HG03097 (cell line): Measurements from ENCODE around the gene TRPV4.

Experiments
- ATAC-seq: cut with Tn5 transposase; IDR thresholded peaks from one replicate; pipeline ENCODE4 v1.9.1; 2021; ENCODE audit not compliant: unreplicated experiment, low FRiP score

Gene TRPV4

GRCh38 chr12:109744986-109745942, 87.9 kb downstream of the TRPV4 start:
- ATAC-seq, result no peak

DNA sequence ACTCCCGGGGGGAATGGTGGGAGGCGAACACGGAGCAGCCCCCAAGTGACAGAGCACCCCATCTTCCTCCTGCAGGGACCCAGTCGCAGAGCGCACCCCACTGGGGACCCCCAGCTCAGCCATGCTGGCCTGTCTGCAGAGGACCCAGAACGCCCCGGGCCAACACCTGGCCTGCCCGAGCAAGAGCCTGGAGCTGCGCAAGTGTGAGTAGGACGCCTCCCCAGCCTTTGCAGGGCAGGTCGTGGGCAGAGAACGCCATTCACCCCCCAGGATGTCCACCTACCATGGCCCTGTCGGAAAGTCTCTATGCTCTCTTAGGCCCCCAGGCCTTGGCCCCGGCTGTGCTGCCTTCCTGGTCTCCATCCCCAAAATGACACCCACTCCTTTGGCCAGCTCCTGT, 89.2 kb downstream of the TRPV4 start:
- no peak for ATAC-seq

- no peak for ATAC-seq
Observed at GRCh38 chr12:109743076-109743910, 89.9 kb downstream of the TRPV4 start.

DNA sequence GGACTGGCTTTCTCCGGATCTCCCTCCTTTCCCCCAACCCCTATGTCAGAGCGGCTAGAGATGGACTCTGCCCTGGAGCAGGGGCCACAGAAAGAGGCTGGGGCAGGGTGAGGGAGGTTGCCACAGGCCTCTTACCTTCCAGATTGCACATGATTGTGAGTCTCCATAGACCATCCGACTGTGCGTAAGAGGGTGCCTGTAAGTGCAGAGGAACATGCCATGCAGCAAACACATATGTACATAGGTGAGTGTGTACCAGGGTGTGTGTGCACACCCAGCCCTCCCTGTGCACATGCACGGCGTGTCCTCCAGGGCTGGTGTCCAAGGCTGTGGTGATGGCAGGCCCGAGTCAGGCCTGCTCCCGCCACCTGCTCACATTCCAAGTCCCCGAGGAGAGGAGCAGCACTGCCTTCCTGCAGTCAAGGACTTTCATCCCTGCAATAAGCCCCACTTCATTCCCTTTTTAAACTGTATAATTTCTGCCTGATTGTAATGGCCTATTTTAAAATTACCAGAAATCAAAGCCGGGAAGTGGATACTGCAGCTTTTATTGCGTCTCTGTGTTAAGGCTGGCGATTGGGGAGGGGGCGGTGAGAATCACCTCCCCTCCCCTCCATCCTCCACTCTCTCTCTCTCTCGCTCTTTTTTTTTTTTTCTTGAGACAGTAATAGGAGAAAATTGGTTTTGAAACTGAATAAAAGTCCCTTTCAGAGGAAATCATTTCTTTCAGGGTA, 91.1 kb downstream of the TRPV4 start:
- ATAC-seq, result no peak

DNA sequence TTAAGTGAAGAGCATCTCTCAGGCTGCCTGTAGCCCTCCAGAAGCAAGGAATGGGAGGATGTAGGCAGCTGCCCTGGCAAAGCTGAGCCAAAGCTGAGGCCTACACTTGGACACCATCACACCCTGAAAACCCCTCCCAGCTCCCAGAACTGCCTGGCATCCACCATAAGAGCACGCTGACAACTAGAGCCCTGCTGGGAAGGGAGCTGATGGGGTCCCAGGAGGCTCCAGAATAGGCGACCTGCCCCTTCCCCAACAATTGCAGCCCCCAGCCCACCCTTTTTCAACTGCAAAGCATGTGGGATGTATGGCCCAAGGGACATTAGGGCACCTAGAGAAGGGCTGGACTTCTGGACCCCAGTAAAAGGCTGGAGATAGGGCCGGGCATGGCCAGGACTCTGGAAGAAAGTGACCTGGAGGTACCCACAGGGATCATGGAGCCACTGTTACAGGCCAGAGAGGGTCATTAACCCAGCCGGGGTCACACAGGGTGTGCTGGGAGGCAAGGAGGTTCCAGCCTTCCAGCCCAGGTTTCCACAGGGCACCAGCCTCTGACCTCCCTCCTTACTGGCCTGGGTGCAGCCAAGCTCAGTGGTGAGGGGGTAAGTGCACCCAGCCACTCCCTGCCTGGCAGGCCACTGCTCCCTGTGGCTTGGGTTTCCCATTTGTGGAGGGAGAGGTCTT, 91.8 kb downstream of the TRPV4 start:
- no peak for ATAC-seq

GRCh38 chr12:109740694-109741245, 92.4 kb downstream of the TRPV4 start:
- no peak for ATAC-seq

GRCh38 chr12:109739747-109740693, 93.2 kb downstream of the TRPV4 start:
- no peak for ATAC-seq

DNA sequence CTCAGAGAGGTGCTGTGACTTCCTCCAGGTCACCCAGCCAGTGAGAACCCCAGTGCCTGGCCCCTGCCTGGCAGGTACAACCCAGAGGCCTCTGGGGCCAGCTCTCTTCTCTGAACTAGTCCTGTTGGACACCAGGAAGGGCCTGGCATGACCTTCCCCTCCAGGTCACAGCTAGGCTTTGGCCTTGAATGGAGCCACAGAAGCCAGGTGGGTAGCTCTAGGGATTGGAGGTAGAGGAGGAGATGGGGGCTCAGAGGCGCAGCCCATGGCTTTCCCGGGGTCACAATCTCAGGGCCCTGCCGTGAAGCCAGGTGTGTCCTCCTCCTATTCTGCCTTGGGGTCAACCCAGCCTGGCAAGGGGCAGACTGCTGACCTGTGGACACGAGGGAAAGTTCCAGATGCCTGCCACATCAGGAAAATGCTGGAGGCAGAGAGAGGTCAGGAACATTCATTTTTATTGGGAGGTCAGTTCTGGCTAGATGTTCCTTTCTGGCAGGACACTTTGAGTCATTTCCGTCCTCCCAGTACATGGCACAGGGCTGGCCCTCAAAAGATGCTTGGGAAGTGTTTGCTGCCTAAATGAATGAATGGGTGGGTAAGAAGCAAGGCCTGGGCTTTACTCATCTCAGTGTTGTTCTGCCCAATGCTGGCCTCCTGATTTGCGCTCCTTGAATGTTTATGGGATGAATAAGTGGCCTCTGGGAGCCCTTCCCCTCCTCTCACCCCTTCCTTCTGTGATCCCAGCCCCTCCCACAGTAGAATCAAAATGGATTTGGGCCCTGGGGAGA, 94.1 kb downstream of the TRPV4 start:
- ATAC-seq, result no peak

DNA sequence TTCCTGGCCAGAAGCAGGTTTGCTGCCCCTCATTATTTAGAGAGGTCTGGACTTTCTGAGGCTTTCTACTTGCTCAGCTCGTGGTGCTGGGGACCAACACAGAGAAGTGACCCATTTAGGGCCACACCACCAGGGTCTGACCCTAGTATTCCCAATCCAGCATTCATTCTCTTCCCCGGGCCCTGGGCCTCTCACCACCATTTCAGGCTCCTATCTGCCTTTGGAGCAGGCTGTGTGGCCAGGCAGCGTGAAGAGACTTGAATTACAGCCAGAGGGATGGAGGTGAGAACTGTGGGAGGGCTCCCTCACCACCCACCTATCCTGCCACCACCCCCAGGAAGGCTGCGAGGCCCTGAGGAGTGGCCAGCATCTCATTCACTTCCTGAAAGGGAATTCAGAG, 95.0 kb downstream of the TRPV4 start:
- ATAC-seq, result no peak

GRCh38 chr12:109737631-109738030, 95.6 kb downstream of the TRPV4 start:
- ATAC-seq, result no peak

DNA sequence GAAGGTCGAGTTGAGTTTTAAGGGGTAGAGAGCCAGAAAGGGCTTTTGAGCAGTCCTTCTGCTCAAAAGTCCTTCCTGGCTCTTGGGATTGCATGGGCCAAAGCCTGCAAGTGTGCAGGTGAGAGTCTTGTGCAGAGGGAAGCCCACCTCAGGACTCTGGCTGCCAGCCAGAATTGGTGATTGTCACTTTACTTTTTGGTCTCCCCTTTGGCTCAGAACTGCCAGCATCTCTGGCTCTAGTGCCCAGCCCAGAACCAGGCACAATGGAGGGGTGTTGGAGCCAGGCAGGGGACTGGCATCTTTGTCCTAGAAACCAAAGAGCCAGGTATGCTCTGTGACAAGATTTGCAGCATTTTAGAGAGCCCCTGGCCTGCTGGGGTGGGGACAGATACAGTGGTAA, 96.1 kb downstream of the TRPV4 start:
- ATAC-seq, result no peak

- ATAC-seq, result no peak
Observed at GRCh38 chr12:109736552-109737108, 96.6 kb downstream of the TRPV4 start.

- no peak for ATAC-seq
Observed at GRCh38 chr12:109735825-109736551, 97.2 kb downstream of the TRPV4 start.

DNA sequence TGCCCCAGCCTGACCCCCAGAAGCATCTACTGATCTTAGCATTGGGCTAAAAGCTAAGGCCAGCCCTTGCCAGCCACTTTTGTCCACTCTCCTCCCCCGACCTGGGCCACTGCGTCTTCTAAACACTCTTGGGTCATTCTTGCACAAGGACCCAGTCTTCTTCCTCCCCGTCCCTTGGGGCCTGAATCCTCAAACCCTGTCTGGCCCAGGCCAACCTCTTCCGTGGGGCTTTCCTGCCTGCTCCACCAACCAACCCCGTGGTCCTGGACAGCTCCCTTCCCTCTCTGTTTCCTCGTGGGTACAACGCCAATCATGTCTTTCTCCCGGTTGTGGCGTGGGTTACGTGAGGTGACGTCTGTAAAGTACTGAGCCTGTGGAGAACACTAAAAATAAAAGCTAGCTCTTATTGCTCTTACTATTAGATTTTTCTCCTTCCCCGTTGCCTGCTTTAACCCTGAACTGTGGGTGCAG, 98.1 kb downstream of the TRPV4 start:
- ATAC-seq, result no peak

DNA sequence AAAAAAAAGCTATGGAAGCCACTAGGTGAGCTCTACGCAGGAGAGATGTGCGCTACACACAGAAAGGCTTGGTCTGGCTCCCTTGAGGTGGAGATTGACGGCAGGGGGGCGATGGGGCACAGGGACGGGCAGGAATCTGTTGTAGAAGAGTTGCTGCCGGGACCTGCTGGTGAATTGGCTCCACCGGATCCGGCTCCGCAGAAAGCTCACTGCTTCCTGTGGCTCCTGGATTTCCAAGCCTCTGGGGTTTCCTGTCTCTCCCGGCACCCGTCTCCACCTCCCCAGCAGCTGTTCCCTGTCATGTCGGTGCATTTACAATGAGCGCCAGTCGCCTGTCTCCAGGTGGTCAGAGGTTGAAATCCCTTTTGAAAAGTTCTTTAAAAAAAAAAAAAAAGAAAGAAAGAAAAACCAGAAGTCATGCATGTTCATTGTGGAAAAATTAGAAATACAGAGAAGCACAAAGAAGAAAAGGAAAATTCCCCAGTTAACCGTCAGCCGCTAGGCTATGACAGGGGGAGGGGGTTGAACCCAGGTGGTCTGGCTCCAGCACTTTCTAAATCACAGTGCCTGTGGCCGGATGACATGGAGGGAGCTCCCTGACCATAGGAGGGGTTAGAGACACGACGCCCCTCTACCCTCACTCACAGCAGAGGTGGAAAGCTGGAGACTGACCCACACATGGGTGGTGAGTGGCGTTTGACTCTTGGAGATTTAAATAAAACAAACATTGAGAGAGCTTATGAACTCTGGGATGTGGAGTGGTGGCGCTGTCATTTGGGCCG, 98.8 kb downstream of the TRPV4 start:
- ATAC-seq, result no peak
